K562 (cell line): ENCODE data around the gene DNAJC8. TPM values are rescaled to one million over a fixed set of nuclear protein-coding genes. Genes with fewer than 3 reads are reported as not detected.

Experiments used
- ATAC-seq: fragments of 200-7000 bp; cut with Tn5 transposase; 3 replicates; pipeline ENCODE4 v1.9.1; 2020; ENCODE audit warnings: moderate library complexity
- BruUV-seq: library from RNA; stranded (reverse); fragments of 400-500 nt; replicated peaks from 2 replicates; lab custom pipeline; 2021; lab: Mats Ljungman, UMichigan
- CTCF ChIA-PET: fragments of 300-600 bp; formaldehyde crosslinking; extraction: SDS; loops from one replicate; lab custom pipeline; 2021; ENCODE audit warnings: low intra/inter-chr PET ratio; lab: Yijun Ruan, JAX
- POLR2A ChIA-PET: fragments of 300-600, 350-650 bp; sonication (Branson Sonifier 250); formaldehyde crosslinking; extraction: SDS; loops from one replicate; lab custom pipeline; 2021; ENCODE audit warnings: antibody characterized with exemption, inconsistent platforms; lab: Yijun Ruan, JAX
- DNase-seq, 4 experiments: peaks; one replicate each; pipeline versions ENCODE4 v3.0.0 to v3.0.0-alpha.2; 2011 to 2018; ENCODE audit warnings: low spot score in 3 of 4, mixed read lengths in 3 of 4; ENCODE audit errors: extremely low read depth in 1 of 4
- FAIRE-seq: peaks from 2 replicates; lab custom pipeline; 2011; peaks lifted over from hg19 to GRCh38; lab: Jason Lieb, UNC
- H2AFZ ChIP-seq: 2 replicates; pipeline ENCODE4 v1.6.0; 2011; ENCODE audit warnings: low read depth, low read length, control low read depth, inconsistent platforms
- H3K27ac ChIP-seq: fragments of 200-600 bp; 3 replicates; pipeline ENCODE4 v1.8.0; 2011; ENCODE audit warnings: low read depth, mild to moderate bottlenecking, control low read depth, inconsistent platforms, low read length, moderate library complexity, mixed read lengths; ENCODE audit errors: extremely low read depth
- H3K27me3 ChIP-seq, 2 experiments: fragments of 300-600 bp in 1 of 2; 2 replicates in 1 of 2; 3 replicates in 1 of 2; pipeline versions ENCODE4 v1.6.0 to v1.8.0; 2011; ENCODE audit warnings: inconsistent platforms in 2 of 2, low read length in 2 of 2, mild to moderate bottlenecking in 1 of 2, mixed read lengths in 1 of 2, moderate library complexity in 1 of 2; ENCODE audit not compliant: control insufficient read depth in 2 of 2, insufficient read depth in 2 of 2
- H3K36me3 ChIP-seq: fragments of 300-600 bp; 3 replicates; pipeline ENCODE4 v1.8.0; 2011; ENCODE audit warnings: mild to moderate bottlenecking, low read length, inconsistent platforms; ENCODE audit not compliant: control insufficient read depth, insufficient read depth
- H3K4me1 ChIP-seq, 2 experiments: fragments of 200-600 bp in 1 of 2; replicated peaks in 1 of 2; 2 replicates in 1 of 2; 3 replicates in 1 of 2; pipeline versions ENCODE4 v1.5.1 to v1.8.0; 2011; ENCODE audit warnings: inconsistent platforms in 2 of 2, low read length in 2 of 2, mild to moderate bottlenecking in 1 of 2, mixed read lengths in 1 of 2, moderate library complexity in 1 of 2; ENCODE audit not compliant: control insufficient read depth in 2 of 2, insufficient read depth in 2 of 2
- H3K4me2 ChIP-seq: 2 replicates; pipeline ENCODE4 v1.6.1; 2011; ENCODE audit warnings: low read length, control low read depth, inconsistent platforms, mixed read lengths; ENCODE audit not compliant: insufficient read depth
- H3K4me3 ChIP-seq: fragments of 200-600 bp; sonication (generic), shearing (Covaris generic); 2 replicates; pipeline ENCODE4 v1.5.1; 2016; ENCODE audit warnings: control low read depth, inconsistent platforms
- H3K79me2 ChIP-seq: fragments of 200-600 bp; 3 replicates; pipeline ENCODE4 v1.8.0; 2011; ENCODE audit warnings: low read length, inconsistent platforms; ENCODE audit not compliant: control insufficient read depth, insufficient read depth
- H3K9ac ChIP-seq, 2 experiments: 2 replicates each; pipeline versions ENCODE4 v1.6.0 to v1.6.1; 2011; ENCODE audit warnings: low read depth in 2 of 2, low read length in 2 of 2, control low read depth in 1 of 2, inconsistent platforms in 1 of 2, mild to moderate bottlenecking in 1 of 2, mixed read lengths in 1 of 2; ENCODE audit not compliant: insufficient read depth in 1 of 2
- H3K9me1 ChIP-seq: one replicate; pipeline ENCODE4 v1.6.0; 2011; ENCODE audit warnings: inconsistent platforms, mild to moderate bottlenecking, low read length, moderate library complexity; ENCODE audit not compliant: control insufficient read depth, insufficient read depth
- H3K9me3 ChIP-seq: replicated peaks from 2 replicates; pipeline ENCODE4 v1.5.1; 2011; ENCODE audit warnings: low read depth, low read length, inconsistent platforms; ENCODE audit not compliant: control insufficient read depth, insufficient read depth
- H4K20me1 ChIP-seq: replicated peaks from 2 replicates; pipeline ENCODE4 v1.6.1; 2011; ENCODE audit warnings: low read length, inconsistent platforms, mixed read lengths; ENCODE audit not compliant: control insufficient read depth, insufficient read depth
- GTF2A2 ChIP-seq: IDR thresholded peaks from 2 replicates; pipeline ENCODE4 v1.6.1; 2016; ENCODE audit warnings: mild to moderate bottlenecking, missing genetic modification characterization, missing compliant biosample characterization
- MCM5 ChIP-seq: fragments of 450-650 bp; IDR thresholded peaks from 2 replicates; pipeline ENCODE4 v1.6.1; 2016; ENCODE audit warnings: low read depth
- PBX2 ChIP-seq, 2 experiments: IDR thresholded peaks in 1 of 2; conservative IDR thresholded peaks in 1 of 2; 2 replicates each; pipeline ENCODE4 v1.6.1; 2016; ENCODE audit warnings: low read depth in 2 of 2, mild to moderate bottlenecking in 1 of 2, missing compliant biosample characterization in 1 of 2, missing genetic modification characterization in 1 of 2, moderate library complexity in 1 of 2
- POLR2AphosphoS5 ChIP-seq: IDR thresholded peaks from 2 replicates; pipeline ENCODE4 v1.6.1; 2011; ENCODE audit warnings: mild to moderate bottlenecking, low read depth, low read length, moderate library complexity; ENCODE audit not compliant: control insufficient read depth, insufficient read depth
- POU5F1 ChIP-seq: fragments of 150-350 bp; IDR thresholded peaks from 2 replicates; pipeline ENCODE4 v1.6.1; 2014; ENCODE audit warnings: borderline replicate concordance, low read length, low read depth, mild to moderate bottlenecking; ENCODE audit not compliant: partially characterized antibody
- SRF ChIP-seq, 2 experiments: fragments of 250-450, 450-650 bp in 1 of 2; sonication (Bioruptor Pico) in 1 of 2; sonication (generic) in 1 of 2; formaldehyde crosslinking; IDR thresholded peaks; 2 replicates each; pipeline versions ENCODE4 v1.5.0 to v1.5.1; 2020 to 2022; ENCODE audit warnings: mild to moderate bottlenecking in 1 of 2, missing genetic modification reagents in 1 of 2
- SRSF7 ChIP-seq: fragments of 200-400 bp; formaldehyde crosslinking; optimal IDR thresholded peaks from 2 replicates; pipeline ENCODE3; 2017; ENCODE audit warnings: mild to moderate bottlenecking, low read depth, low read length
- TBP ChIP-seq: optimal IDR thresholded peaks from 2 replicates; pipeline ENCODE3; 2011; ENCODE audit warnings: low read depth, low read length, improper control_type of control experiment
- ZC3H11A ChIP-seq: IDR thresholded peaks from 2 replicates; pipeline ENCODE4 v1.6.1; 2012; ENCODE audit warnings: low read depth, low read length, improper control_type of control experiment
- ZFP1 ChIP-seq: fragments of 450-650 bp; formaldehyde crosslinking; IDR thresholded peaks from 2 replicates; pipeline ENCODE4 v1.4.0; 2020; ENCODE audit warnings: mild to moderate bottlenecking, mixed read lengths
- ZKSCAN1 ChIP-seq: fragments of 150-350 bp; IDR thresholded peaks from 2 replicates; pipeline ENCODE4 v1.6.1; 2016; ENCODE audit warnings: low read depth, low read length
- ZNF316 ChIP-seq: fragments of 450-650 bp; IDR thresholded peaks from 2 replicates; pipeline ENCODE4 v1.6.1; 2016
- WGBS: fragments of 100-300 bp; shearing (Covaris generic); methylation state at CpG from one replicate; pipeline ENCODE4 v1.1.6; 2016; ENCODE audit warnings: low coverage, mixed read lengths; ENCODE audit not compliant: insufficient coverage; ENCODE audit errors: missing lambda C conversion rate; 5-methylcytosine and 5-hydroxymethylcytosine counted together
- in situ Hi-C: fragments of 300-500 bp; cut with MboI; formaldehyde crosslinking; loops from 4 replicates; pipeline ENCODE4 v1.15.0; 2018; ENCODE audit warnings: inconsistent platforms, mixed read lengths
- intact Hi-C: fragments of 100-400 bp; cut with micrococcal nuclease; formaldehyde crosslinking; loops from 2 replicates; pipeline ENCODE4 v1.14.2; 2022
- polyA plus RNA-seq, 8 experiments: library from polyadenylated mRNA; depleted of rRNA in 4 of 8; stranded (reverse) in 5 of 8; unstranded in 3 of 8; fragments of >200 nt; fragmentation: Nextera tagmentation in 2 of 8; fragmentation: Illumina TruSeq in 1 of 8; extraction: Ambion mirVana in 2 of 8; extraction: Trizol in 1 of 8; gene quantifications; 2 replicates each; pipeline versions ENCODE4 v1.2.1 to v1.2.3, GENCODE V29; 2011 to 2014; ENCODE audit warnings: inconsistent platforms in 1 of 8, missing spikeins in 1 of 8
- total RNA-seq, 7 experiments: library from RNA; depleted of rRNA in 6 of 7; stranded (reverse); fragments of >200 nt in 6 of 7; fragmentation: Illumina TruSeq in 2 of 7; extraction: Trizol in 2 of 7; gene quantifications; 2 replicates each; pipeline versions ENCODE4 v1.2.1 to v1.2.3, GENCODE V29; 2011 to 2021; ENCODE audit warnings: low replicate concordance in 1 of 7
- TF ChIP-seq, protein P1 (sequence below): fragments of 250-450 bp; sonication (Bioruptor Pico); IDR thresholded peaks from 2 replicates; pipeline ENCODE4 v1.4.0; 2020
- TF ChIP-seq, protein P2 (sequence below): fragments of 450-650 bp; IDR thresholded peaks from 2 replicates; pipeline ENCODE4 v1.6.1; 2016

The DNAJC8 gene
- total and polyA plus RNA-seq, 9 of the 15 experiments (the other 6 are each of a cell fraction or from before 2014, with no cell fraction given): 143 to 508 (median 209) TPM

DNA sequence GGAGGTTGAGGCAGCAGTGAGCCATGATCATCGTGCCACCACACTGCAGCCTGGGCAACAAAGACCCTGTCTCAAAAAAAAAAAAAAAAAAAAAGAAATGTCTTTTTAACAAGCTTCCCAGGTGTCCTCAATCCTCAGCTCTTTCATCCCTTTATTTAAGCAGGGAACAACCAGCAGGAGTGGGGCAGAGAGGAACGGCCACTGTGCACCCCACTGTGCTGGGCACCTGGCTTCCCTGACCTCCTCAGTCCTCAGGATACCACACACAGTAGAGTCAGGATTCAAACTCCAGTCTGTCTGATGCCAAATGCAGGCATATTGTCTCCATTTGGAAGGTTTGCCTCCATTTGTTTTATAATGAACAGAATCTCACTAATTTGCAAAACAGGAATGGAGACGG, 36.5 kb downstream of the DNAJC8 start:
- Histone ChIP-seq H3K9ac (no peak overlapping the region), H3K9me3 (no peaks in the 10 kb centered on the region), H4K20me1 (no peaks in the 10 kb centered on the region), H3K79me2 (no peaks in the 10 kb centered on the region), H3K4me3 (no peak overlapping the region), H2AFZ (no peak overlapping the region), H3K9me1 (no peaks in the 10 kb centered on the region), H3K27ac (no peak overlapping the region), H3K4me1 (peaks cover 16 to 17% of the 10 kb centered on the region in 2 experiments), H3K27me3 (no peaks in the 10 kb centered on the region), H3K4me2 (no peak overlapping the region), H3K36me3 (peaks cover 39% of the 10 kb centered on the region)
- FAIRE-seq: no peak
- DNase-seq: peak in 1 of 4 experiments; percentile 5
- no peak for ATAC-seq
- in situ Hi-C loops: loop anchor here (10.0 kb wide), 1 partner anchor 332 kb away; no protein-coding TSS in a partner anchor
- WGBS: 75% methylated on average over 3 of the region's 3 CpGs
- BruUV-seq: no TSS peak
- ChIA-PET POLR2A (interaction anchor here (0.9 to 2.5 kb wide), 4 partner anchors 9 to 21 kb away, joined by 3 to 7 read pairs (median 4); no protein-coding TSS in a partner anchor), CTCF (no interaction called here)
- intact Hi-C loops: no loop called here
- TF ChIP-seq SRSF7 (no peak), SRF (CRISPR knock-in tag; IDR thresholded peaks at IDR 0.05) (no peak), ZKSCAN1 (no peak), MCM5 (no peak), TBP (no peak), POLR2AphosphoS5 (no peak), ZFP1 (CRISPR knock-in tag) (no peak), ZC3H11A (no peak), PBX2 (CRISPR knock-in tag; IDR thresholded peaks at IDR 0.05; ENCODE audit: low read depth) (no peak), PBX2 (tag; conservative IDR thresholded peaks at IDR 0.05; ENCODE audit: low read depth) (no peak), ZNF316 (no peak), GTF2A2 (tag) (no peak), POU5F1 (no peak)
- TF ChIP-seq, protein P1, sequence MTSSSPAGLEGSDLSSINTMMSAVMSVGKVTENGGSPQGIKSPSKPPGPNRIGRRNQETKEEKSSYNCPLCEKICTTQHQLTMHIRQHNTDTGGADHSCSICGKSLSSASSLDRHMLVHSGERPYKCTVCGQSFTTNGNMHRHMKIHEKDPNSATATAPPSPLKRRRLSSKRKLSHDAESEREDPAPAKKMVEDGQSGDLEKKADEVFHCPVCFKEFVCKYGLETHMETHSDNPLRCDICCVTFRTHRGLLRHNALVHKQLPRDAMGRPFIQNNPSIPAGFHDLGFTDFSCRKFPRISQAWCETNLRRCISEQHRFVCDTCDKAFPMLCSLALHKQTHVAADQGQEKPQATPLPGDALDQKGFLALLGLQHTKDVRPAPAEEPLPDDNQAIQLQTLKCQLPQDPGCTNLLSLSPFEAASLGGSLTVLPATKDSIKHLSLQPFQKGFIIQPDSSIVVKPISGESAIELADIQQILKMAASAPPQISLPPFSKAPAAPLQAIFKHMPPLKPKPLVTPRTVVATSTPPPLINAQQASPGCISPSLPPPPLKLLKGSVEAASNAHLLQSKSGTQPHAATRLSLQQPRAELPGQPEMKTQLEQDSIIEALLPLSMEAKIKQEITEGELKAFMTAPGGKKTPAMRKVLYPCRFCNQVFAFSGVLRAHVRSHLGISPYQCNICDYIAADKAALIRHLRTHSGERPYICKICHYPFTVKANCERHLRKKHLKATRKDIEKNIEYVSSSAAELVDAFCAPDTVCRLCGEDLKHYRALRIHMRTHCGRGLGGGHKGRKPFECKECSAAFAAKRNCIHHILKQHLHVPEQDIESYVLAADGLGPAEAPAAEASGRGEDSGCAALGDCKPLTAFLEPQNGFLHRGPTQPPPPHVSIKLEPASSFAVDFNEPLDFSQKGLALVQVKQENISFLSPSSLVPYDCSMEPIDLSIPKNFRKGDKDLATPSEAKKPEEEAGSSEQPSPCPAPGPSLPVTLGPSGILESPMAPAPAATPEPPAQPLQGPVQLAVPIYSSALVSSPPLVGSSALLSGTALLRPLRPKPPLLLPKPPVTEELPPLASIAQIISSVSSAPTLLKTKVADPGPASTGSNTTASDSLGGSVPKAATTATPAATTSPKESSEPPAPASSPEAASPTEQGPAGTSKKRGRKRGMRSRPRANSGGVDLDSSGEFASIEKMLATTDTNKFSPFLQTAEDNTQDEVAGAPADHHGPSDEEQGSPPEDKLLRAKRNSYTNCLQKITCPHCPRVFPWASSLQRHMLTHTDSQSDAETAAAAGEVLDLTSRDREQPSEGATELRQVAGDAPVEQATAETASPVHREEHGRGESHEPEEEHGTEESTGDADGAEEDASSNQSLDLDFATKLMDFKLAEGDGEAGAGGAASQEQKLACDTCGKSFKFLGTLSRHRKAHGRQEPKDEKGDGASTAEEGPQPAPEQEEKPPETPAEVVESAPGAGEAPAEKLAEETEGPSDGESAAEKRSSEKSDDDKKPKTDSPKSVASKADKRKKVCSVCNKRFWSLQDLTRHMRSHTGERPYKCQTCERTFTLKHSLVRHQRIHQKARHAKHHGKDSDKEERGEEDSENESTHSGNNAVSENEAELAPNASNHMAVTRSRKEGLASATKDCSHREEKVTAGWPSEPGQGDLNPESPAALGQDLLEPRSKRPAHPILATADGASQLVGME (CRISPR knock-in tag): no peak
- TF ChIP-seq, protein P2, sequence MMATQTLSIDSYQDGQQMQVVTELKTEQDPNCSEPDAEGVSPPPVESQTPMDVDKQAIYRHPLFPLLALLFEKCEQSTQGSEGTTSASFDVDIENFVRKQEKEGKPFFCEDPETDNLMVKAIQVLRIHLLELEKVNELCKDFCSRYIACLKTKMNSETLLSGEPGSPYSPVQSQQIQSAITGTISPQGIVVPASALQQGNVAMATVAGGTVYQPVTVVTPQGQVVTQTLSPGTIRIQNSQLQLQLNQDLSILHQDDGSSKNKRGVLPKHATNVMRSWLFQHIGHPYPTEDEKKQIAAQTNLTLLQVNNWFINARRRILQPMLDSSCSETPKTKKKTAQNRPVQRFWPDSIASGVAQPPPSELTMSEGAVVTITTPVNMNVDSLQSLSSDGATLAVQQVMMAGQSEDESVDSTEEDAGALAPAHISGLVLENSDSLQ: no peak
